HFFc6 (cell line): Measurements from ENCODE around the gene CCDC6. TPM values are rescaled to one million over a fixed set of nuclear protein-coding genes. Genes with fewer than 3 reads are reported as not detected.

Source experiments
- DNase-seq: peaks from one replicate; pipeline ENCODE4 v3.0.0-alpha.2; 2018
- H3K27ac Mint-ChIP-seq: 2 replicates; pipeline ENCODE4 v1.8.0; 2020; ENCODE audit warnings: mild to moderate bottlenecking, mixed read lengths
- H3K27me3 Mint-ChIP-seq: 2 replicates; pipeline ENCODE4 v1.8.0; 2021; ENCODE audit warnings: mild to moderate bottlenecking, moderate library complexity, mixed read lengths; ENCODE audit not compliant: insufficient read depth
- H3K36me3 Mint-ChIP-seq: 2 replicates; pipeline ENCODE4 v1.8.0; 2021; ENCODE audit warnings: low read depth, mixed read lengths
- H3K4me1 Mint-ChIP-seq: 2 replicates; pipeline ENCODE4 v1.8.0; 2020; ENCODE audit warnings: low read depth, mixed read lengths
- H3K4me3 Mint-ChIP-seq: 2 replicates; pipeline ENCODE4 v1.8.0; 2020; ENCODE audit warnings: mild to moderate bottlenecking, moderate library complexity, mixed read lengths
- H3K9me3 Mint-ChIP-seq: 2 replicates; pipeline ENCODE4 v1.8.0; 2020; ENCODE audit warnings: mild to moderate bottlenecking, mixed read lengths
- total RNA-seq, 6 experiments: library from RNA; stranded (reverse); fragmentation: NEBNext Ultra II Directional; extraction: Animal tissue kit (Norgen Biotek cat#: 25700); gene quantifications; 2 replicates in 1 of 6; 3 replicates in 5 of 6; pipeline ENCODE4 v1.2.3, GENCODE V29; 2021
- TF ChIP-seq, protein P1 (sequence below): fragments of 200-600 bp; sonication (generic); IDR thresholded peaks from 2 replicates; pipeline ENCODE4 v1.5.0; 2021; ENCODE audit warnings: antibody characterized with exemption, mild to moderate bottlenecking

Gene CCDC6
- total RNA-seq, 6 experiments from 2014 or later = 33.0 to 43.0 (median 36.7) TPM

DNA sequence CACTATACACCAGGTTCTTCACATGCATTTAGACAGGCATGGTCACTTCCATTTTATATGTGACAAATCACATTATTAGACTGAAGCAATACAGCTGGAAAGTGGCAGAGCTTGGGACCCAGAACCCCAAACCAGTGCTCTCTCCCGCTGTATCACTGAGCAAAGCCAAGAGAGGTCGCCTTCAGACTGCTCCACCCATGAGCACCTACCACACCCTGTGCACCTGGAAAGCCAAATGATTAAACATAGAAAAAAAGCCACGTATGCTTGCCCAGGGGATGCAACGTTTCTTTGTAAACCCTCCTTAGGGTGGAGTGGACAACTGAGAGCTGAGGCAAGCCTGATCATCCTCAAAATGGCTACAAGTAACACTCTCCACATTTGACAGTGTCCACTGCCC lies 72.5 kb downstream of the CCDC6 start:
- TF ChIP-seq, protein P1, sequence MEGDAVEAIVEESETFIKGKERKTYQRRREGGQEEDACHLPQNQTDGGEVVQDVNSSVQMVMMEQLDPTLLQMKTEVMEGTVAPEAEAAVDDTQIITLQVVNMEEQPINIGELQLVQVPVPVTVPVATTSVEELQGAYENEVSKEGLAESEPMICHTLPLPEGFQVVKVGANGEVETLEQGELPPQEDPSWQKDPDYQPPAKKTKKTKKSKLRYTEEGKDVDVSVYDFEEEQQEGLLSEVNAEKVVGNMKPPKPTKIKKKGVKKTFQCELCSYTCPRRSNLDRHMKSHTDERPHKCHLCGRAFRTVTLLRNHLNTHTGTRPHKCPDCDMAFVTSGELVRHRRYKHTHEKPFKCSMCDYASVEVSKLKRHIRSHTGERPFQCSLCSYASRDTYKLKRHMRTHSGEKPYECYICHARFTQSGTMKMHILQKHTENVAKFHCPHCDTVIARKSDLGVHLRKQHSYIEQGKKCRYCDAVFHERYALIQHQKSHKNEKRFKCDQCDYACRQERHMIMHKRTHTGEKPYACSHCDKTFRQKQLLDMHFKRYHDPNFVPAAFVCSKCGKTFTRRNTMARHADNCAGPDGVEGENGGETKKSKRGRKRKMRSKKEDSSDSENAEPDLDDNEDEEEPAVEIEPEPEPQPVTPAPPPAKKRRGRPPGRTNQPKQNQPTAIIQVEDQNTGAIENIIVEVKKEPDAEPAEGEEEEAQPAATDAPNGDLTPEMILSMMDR = no peak
- DNase-seq = no peak
- no peak overlapping the region for H3K4me3 Mint-ChIP-seq
- peaks cover 11% of the 10 kb centered on the region; the same call in 1 of the 2 replicates for H3K36me3 Mint-ChIP-seq
- no peak overlapping the region for H3K27ac Mint-ChIP-seq
- peaks cover 10% of the 10 kb centered on the region for H3K4me1 Mint-ChIP-seq
- no peaks in the 10 kb centered on the region for H3K9me3 Mint-ChIP-seq
- no peaks in the 10 kb centered on the region for H3K27me3 Mint-ChIP-seq

DNA sequence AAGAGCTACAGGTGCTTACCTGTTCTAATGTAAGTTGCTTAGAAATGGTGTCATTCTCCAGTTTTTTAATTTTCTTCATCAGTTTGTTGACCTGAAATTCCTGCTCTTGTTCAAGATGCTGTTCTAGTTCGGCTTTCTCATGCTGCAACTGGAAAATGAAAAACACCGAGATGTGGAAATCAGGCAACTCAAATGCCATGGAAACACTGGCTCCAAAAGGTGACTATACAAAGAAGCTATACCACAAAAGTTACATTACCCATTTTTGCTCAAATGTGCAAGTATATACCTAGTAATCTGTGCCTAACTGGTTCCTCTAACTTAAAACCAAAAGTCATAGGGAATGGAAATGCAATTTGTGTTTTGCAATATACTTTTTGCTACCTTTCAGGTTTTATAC lies 73.8 kb downstream of the CCDC6 start:
- H3K27ac Mint-ChIP-seq = no peak overlapping the region
- no peak overlapping the region for H3K4me3 Mint-ChIP-seq
- TF ChIP-seq, protein P1 = no peak
- no peak for DNase-seq
- no peaks in the 10 kb centered on the region for H3K9me3 Mint-ChIP-seq
- H3K36me3 Mint-ChIP-seq = no peaks in the 10 kb centered on the region
- H3K4me1 Mint-ChIP-seq = no peaks in the 10 kb centered on the region
- H3K27me3 Mint-ChIP-seq = no peaks in the 10 kb centered on the region

DNA sequence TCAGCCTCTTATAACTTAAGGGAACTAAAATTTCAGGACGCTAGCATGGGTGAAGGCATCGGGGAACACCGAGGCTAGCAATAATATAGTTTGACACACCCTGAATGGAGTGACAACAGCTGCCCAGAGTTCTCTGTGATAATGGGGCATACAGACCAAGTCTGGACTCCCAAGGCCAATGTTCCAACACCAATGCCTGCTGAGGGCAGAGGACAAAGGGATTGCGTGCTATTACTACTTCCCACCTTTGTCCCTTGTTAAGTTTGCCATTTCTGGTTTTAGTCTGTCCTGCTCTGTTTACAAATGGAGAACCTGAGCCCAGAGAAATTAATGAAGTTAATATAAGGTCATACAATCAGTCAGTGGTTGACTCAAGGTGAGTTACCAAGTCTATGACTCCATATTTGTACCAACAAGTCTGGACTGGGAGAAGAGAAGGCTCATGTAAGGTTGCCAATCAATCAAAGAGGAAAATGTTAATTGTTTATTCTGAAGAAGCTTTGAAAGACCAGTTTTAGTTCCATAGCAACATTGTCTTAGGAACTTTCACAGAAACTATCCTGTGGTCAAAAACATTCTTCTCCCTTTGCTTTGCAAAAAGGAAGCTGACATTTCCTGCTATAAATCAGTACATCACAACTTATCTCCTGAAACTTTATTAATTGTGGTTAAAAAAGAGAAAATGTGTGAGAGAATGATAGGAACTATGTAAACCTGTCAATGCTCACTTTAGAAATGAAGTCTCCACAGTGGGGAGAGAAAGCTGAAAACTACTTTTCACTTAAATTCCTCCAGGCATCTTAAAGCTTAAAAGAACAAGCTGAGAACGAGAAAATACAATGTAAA lies 74.5 kb downstream of the CCDC6 start:
- Mint-ChIP-seq H3K4me1 (no peaks in the 10 kb centered on the region), H3K36me3 (no peaks in the 10 kb centered on the region), H3K9me3 (no peaks in the 10 kb centered on the region), H3K4me3 (no peak overlapping the region), H3K27me3 (no peaks in the 10 kb centered on the region), H3K27ac (no peak overlapping the region)
- no peak for DNase-seq
- TF ChIP-seq, protein P1 = no peak

DNA sequence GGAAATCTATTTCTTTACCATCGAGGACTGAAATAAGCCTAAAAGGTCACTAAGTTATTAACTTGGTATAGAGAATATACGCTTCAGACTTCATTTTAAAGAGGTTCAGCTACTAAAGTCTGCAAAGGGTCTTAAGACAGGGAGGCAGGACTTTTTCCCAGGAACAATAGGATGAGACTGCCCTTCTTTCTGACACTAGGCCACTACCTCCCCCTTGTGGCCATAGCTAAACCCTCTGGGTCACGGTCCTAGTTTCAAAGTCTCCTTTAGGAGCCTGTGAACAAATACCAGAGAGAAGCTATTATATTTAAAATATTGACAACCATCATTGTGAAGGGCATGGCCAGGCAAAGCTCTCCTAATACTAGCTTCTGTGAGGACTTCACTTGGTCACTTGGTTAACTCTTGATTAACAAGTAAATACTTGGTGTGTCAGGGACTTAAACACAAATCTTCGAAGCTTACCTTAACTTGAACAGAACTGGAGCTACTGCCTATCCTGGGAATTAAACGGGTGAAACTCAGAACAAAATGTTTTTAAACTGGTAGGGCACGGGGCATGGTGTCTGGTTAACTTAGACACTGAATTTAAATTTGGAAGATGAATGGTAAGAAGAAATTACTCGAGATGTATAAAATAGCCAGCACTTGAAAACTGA lies 75.6 kb downstream of the CCDC6 start:
- no peaks in the 10 kb centered on the region for H3K9me3 Mint-ChIP-seq
- H3K4me1 Mint-ChIP-seq = no peaks in the 10 kb centered on the region
- H3K27me3 Mint-ChIP-seq = no peaks in the 10 kb centered on the region
- H3K36me3 Mint-ChIP-seq = no peaks in the 10 kb centered on the region
- no peak overlapping the region for H3K4me3 Mint-ChIP-seq
- TF ChIP-seq, protein P1 = peak; percentile 89
- DNase-seq = peak; percentile 32
- no peak overlapping the region for H3K27ac Mint-ChIP-seq

DNA sequence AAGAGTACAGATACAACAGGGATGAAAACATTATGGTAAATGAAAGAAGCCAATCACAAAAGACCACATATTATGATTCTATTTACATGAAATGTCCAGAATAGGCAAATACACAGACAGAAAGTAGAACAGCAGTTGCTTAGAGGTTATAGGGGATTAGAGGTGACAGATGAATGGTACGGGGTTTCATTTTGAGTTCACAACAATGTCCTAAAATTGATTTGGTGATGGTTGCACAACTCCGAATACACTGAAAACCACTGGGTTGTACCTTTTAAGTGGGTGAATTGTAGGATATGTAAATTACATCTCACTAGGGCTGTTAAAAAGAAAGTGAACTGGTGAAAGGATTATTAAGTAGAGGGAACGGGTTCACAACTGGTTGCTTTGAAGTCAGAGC lies 76.8 kb downstream of the CCDC6 start:
- peaks cover 5% of the 10 kb centered on the region; the same call in 1 of the 2 replicates for H3K36me3 Mint-ChIP-seq
- TF ChIP-seq, protein P1 = no peak
- H3K4me1 Mint-ChIP-seq = no peaks in the 10 kb centered on the region
- H3K4me3 Mint-ChIP-seq = no peak overlapping the region
- no peaks in the 10 kb centered on the region for H3K27me3 Mint-ChIP-seq
- DNase-seq = no peak
- H3K27ac Mint-ChIP-seq = no peak overlapping the region
- no peaks in the 10 kb centered on the region for H3K9me3 Mint-ChIP-seq
